IPS-18a (cell line): ENCODE results near the gene TRIM26.
"Not testable (repeated sequence)": the region's sequence is repeated elsewhere in the genome, so short reads cannot be mapped to it uniquely, and the experiment has no call there.

Experiments used
- H3K27ac ChIP-seq: one replicate; pipeline ENCODE4 v1.5.1; 2013; ENCODE audit warnings: low read length
- H3K27me3 ChIP-seq: one replicate; pipeline ENCODE4 v1.6.1; 2013; ENCODE audit warnings: mild to moderate bottlenecking, low read length; ENCODE audit not compliant: control insufficient read depth, insufficient read depth
- H3K36me3 ChIP-seq: one replicate; pipeline ENCODE4 v1.6.1; 2013; ENCODE audit warnings: low read depth, low read length; ENCODE audit not compliant: control insufficient read depth
- H3K4me1 ChIP-seq: one replicate; pipeline ENCODE4 v1.6.1; 2013; ENCODE audit warnings: low read depth, low read length; ENCODE audit not compliant: control insufficient read depth
- H3K4me3 ChIP-seq: one replicate; pipeline ENCODE4 v1.5.1; 2013; ENCODE audit warnings: low read length
- H3K9ac ChIP-seq: one replicate; pipeline ENCODE4 v1.6.1; 2013; ENCODE audit warnings: mild to moderate bottlenecking, low read length, moderate library complexity
- H3K9me3 ChIP-seq: one replicate; pipeline ENCODE4 v1.6.1; 2013; ENCODE audit warnings: low read depth, low read length; ENCODE audit not compliant: control insufficient read depth

Gene TRIM26

DNA sequence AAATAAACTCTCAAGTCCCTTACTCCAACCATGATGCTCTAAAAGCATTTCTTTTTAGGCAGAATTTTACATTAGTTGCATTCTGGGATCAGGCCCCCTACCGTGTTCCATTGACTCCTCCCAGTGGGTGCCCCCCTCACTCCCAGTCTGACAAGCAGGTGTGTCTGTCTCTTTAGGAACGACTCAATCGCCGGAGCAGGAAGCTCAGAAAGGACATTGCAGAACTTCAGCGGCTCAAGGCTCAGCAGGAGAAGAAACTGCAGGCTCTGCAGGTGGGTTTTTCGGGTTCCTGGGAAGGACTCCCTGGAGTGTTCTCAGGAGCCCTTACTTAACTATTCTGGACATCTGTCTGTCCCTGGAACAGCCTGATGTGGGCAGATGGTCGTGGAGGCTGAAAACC lies 67.4 kb downstream of the TRIM26 start:
- Histone ChIP-seq H3K36me3 (no peaks in the 10 kb centered on the region), H3K4me3 (no peak overlapping the region), H3K27me3 (no peaks in the 10 kb centered on the region), H3K9me3 (no peaks in the 10 kb centered on the region), H3K4me1 (peaks cover 9% of the 10 kb centered on the region), H3K9ac (no peak overlapping the region), H3K27ac (no peak overlapping the region)

DNA sequence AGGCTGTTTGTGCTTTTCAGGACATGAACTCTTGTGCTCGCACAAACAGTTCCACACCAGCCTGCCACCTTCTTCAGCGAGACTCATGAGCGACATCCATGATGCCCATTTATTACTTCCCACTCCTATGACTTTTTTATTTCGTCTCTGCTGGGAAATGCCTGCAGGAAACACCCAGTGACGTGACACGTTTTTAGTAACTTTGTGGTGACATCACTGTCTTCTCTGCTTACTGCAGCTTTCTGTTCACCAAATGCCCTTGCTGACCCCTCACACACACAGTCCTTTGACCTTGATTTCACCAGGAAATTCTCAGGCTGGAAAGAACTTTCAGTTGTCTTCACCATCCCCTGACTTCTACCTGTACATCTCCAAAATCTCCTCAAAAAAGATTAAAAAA lies 68.4 kb downstream of the TRIM26 start:
- Histone ChIP-seq H3K4me1 (peaks cover 9% of the 10 kb centered on the region), H3K27ac (no peak overlapping the region), H3K9me3 (no peaks in the 10 kb centered on the region), H3K27me3 (no peaks in the 10 kb centered on the region), H3K9ac (no peak overlapping the region), H3K4me3 (no peak overlapping the region), H3K36me3 (no peaks in the 10 kb centered on the region)

DNA sequence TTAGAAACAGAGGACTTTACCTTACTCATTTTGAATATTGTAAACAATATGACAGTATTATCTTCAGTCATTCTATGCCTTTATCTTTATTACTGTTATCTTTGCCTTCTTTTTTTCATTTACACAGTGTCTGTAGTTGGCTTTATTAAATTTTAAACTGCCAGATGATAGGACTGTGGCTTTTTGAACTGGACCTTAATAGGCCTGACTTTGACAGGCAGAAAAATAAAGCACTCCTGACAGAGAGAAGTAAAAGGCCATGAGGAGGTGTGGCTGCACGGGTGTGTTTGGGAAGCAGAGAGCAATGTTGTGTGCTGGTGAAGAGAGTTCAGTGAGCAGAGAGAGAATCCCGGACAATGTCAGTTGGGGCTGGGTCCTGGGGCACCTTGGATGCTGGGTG lies 69.4 kb downstream of the TRIM26 start:
- H3K9ac ChIP-seq: no peak overlapping the region
- peaks cover 9% of the 10 kb centered on the region for H3K4me1 ChIP-seq
- H3K9me3 ChIP-seq: no peaks in the 10 kb centered on the region
- H3K27me3 ChIP-seq: no peaks in the 10 kb centered on the region
- H3K36me3 ChIP-seq: no peaks in the 10 kb centered on the region
- H3K27ac ChIP-seq: no peak overlapping the region
- H3K4me3 ChIP-seq: no peak overlapping the region

DNA sequence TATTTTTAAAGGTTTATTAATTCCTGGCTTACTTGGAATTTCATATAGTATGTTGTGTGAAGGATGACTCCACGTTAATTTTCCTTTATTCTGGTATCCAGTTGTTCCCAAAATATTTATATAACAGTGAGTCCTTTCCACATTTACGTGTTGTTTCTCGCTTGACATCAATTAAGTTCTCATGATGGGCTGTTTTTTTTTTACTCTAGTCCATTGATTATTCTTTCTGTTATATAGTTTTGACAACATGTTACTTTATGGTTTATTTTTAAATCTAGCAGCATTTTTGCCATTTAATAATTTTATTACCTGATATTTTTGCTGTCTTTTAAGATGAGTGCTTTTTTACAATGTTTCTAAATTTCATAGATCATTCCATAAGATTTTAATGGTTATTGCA lies 70.5 kb downstream of the TRIM26 start:
- no peak overlapping the region for H3K9ac ChIP-seq
- no peaks in the 10 kb centered on the region for H3K9me3 ChIP-seq
- H3K27ac ChIP-seq: no peak overlapping the region
- no peak overlapping the region for H3K4me3 ChIP-seq
- H3K36me3 ChIP-seq: no peaks in the 10 kb centered on the region
- H3K27me3 ChIP-seq: no peaks in the 10 kb centered on the region
- peaks cover 9% of the 10 kb centered on the region for H3K4me1 ChIP-seq

DNA sequence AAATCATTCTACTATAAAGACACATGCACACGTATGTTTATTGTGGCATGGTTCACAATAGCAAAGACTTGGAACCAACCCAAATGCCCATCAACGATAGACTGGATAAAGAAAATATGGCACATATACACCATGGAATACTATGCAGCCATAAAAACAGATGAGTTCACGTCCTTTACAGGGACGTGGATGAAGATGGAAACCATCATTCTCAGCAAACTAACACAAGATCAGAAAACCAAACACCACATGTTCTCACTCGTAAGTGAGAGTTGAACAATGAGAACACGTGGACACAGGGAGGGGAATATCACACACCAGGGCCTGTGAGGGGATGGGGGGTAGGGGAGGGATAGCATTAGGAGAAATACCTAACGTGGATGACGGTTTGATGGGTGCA lies 73.0 kb downstream of the TRIM26 start:
- not testable (repeated sequence) for H3K4me1 ChIP-seq, H3K27ac ChIP-seq, H3K9me3 ChIP-seq, H3K9ac ChIP-seq, H3K27me3 ChIP-seq, H3K4me3 ChIP-seq, H3K36me3 ChIP-seq

DNA sequence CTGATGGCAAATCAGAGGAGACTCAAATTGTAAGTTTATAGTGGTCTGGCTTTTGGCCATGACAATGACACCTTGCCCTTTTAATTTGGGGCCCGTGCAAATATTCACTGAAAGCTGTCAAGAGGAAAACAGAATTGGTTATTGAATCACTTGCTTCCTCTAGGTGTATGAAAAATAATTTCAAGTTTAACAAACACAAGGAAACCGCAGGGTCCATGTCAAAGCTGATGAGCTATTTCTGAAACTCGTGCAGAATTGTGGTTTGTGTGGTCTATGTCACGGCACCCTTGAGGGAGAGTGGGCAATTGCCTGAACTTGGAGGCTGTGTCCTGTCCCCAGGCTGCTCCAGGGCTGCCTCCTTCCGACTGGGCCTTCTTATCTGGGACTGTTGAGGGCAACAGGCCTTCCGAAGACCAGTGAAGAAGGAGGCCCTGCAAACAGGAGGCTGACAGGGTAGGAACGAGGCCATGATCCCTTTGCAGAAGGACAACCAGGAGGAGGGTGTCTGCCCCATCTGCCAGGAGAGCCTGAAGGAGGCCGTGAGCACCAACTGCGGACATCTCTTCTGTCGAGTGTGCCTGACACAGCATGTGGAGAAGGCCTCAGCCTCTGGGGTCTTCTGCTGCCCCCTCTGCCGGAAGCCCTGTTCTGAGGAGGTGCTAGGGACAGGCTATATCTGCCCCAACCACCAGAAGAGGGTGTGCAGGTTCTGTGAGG lies 76.5 kb downstream of the TRIM26 start:
- no peak overlapping the region for H3K27ac ChIP-seq
- no peaks in the 10 kb centered on the region for H3K9me3 ChIP-seq
- no peaks in the 10 kb centered on the region for H3K4me1 ChIP-seq
- H3K9ac ChIP-seq: no peak overlapping the region
- H3K27me3 ChIP-seq: peaks cover 7% of the 10 kb centered on the region
- H3K4me3 ChIP-seq: no peak overlapping the region
- H3K36me3 ChIP-seq: no peaks in the 10 kb centered on the region

DNA sequence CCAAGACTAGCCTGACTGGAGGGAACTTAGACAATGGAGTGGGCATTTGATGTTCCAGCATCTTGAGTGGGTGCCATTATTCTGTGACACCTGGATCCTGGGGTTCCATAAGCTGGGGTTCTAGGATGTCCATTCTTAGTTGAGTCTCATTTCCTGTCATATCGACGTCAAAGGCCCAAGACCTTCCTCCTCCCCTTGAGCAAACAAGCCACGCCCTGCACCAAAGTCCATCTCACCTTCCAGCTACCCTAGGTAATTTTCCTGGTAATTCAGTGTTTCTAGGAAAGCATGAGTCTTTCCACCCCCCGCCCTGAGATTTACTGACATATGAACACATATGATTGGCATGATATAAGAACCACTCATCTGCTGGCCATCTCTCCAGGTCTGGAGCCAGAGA lies 77.4 kb downstream of the TRIM26 start, which contains the start of gene TRIM40:
TRIM40 (plus strand) TSS at position 384 of the 400 bp plus-strand sequence. CDS start 897 bp downstream, outside the sequence.
- Histone ChIP-seq H3K9me3 (no peaks in the 10 kb centered on the region), H3K4me1 (no peaks in the 10 kb centered on the region), H3K27me3 (peaks cover 17% of the 10 kb centered on the region), H3K27ac (no peak within 1 kb of the TSS), H3K36me3 (no peaks in the 10 kb centered on the region), H3K9ac (no peak within 1 kb of the TSS), H3K4me3 (no peak within 1 kb of the TSS)

DNA sequence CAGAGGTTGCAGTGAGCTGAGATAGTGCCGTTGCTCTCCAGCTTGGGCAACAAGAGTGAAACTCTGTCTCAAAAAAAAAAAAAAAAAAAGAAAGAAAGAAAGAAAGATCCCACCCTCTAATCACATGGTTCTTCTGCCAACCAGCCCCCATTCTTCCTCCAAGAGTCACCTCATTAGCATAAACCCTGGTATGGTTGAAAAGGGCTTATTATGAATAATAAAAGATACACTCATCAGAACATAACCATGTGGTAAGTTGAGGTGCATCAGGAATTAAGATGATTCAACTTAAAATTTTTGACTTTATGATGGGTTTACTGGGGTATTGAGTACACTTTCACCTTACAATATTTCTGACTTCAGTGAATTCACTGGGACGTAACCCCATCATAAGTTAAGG lies 78.1 kb downstream of the TRIM26 start:
- Histone ChIP-seq H3K27me3 (peaks cover 23% of the 10 kb centered on the region), H3K4me3 (no peak overlapping the region), H3K9me3 (no peaks in the 10 kb centered on the region), H3K27ac (no peak overlapping the region), H3K36me3 (no peaks in the 10 kb centered on the region), H3K9ac (no peak overlapping the region), H3K4me1 (no peaks in the 10 kb centered on the region)
